COLO668 (cell line): ENCODE measurements around the gene ZFYVE28.
"Not testable (repeated sequence)": the region's sequence is repeated elsewhere in the genome, so short reads cannot be mapped to it uniquely, and the experiment has no call there.

ENCODE experiments used
- DNase-seq: peaks from one replicate; lab custom pipeline; 2025; ENCODE audit not compliant: unreplicated experiment; lab: John Stamatoyannopoulos, UW

Gene ZFYVE28

DNA sequence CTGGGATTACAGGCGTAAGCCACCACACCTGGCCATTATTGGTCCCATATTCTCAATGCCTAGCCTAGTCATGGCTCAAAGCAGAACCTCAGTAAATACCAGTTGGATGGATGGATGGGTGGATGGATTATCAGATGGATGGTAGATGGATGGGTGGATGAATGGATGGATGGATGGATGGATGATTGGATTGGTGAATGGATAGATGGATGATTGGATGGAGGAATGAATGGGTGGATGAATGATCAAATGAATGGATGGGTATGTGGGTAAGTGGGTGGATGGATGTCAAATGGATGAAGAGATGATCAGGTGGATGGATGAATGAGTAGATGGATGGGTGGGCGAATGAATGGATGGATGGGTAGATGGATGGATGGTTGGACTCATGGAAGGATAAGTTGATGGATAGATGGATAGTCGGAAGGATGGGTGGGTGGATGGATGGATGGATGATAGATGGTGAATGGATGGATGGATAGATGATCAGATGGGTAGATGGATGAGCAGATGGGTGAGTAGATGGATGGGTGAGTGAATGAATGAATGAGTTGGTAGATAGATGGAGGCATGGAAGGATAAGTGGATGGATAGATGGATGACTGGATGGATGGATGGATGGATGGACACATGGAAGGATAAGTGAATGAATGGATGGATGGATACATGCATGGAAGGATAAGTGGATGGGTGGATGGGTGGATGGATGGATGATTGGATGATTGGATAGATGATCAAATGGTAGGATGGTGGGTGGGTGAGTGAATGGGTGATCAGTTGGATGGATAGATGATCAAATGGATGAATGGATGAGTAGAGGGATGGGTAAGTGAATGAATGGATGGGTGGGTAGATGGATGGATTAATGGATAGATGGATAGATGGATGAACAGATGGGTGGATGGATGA is 28.5 kb upstream of the ZFYVE28 start:
- no peak for DNase-seq

DNA sequence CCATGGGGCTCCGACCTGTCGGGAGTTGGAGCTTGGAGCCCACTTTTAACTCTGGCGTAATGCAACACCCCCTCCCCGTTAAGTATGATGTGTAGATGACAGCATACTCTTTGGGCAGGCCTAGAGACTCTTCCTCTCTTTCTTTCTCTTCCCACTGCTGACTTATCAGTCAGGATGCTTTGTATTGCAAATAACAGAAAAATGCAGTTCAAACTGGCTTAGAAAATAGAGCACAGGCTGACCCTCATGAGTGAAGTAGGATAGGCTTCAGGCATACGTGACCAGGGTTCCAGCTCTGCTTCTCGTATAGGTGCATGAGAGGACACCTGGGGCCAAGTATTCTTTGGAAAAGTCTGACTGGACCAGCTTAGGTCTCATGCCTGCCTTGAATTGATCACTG is 27.1 kb upstream of the ZFYVE28 start:
- DNase-seq: no peak

- DNase-seq: no peak
These were observed 26.7 kb upstream of the ZFYVE28 start for GRCh38 chr4:2445130-2445529.

- no peak for DNase-seq
These were observed 25.7 kb upstream of the ZFYVE28 start for GRCh38 chr4:2443956-2444740.

GRCh38 chr4:2443061-2443730 is 24.8 kb upstream of the ZFYVE28 start:
- DNase-seq: no peak

DNA sequence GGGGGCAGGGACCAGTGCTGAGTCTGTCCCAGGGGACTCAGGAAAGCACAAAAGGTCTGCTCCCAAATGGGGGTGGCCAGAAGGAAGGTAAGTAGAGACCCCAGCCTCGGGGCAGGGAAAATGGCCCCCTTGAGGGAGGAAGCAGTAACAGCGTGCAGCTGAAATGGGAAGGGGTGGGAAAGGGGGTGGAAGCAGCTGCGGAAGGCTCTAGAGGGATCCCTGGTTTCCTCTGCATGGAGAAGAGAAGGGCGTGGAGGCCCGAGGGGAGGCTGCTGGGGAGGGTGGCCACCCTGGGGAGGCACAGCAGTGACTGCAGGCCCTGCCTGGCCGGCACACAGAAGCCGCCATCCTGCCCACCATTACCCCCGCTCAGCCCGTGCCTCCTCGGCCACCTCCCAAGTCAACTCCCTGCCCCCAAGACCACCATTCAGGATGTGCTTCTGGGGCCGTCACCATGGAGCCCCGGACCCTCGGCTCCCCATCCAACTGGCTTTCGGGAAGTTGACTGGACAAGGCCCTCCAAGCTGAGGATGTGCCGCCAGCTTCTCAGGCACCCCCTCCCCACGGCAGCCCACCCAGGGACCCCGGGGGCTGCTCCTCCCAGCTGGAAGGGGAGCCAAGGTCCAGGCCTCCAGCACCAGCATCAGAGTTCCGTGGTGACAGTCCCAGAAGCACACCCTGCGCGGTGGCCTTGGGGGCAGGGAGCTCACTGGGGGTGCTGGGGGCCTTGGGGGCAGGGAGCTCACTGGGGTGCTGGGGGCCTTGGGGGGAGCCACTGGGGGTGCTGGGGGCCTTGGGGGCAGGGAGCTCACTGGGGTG is 23.9 kb upstream of the ZFYVE28 start:
- no peak for DNase-seq

GRCh38 chr4:2441393-2442174 is 23.1 kb upstream of the ZFYVE28 start:
- DNase-seq: peak; percentile 74

- no peak for DNase-seq
These were observed 20.6 kb upstream of the ZFYVE28 start for GRCh38 chr4:2438822-2439718.

DNA sequence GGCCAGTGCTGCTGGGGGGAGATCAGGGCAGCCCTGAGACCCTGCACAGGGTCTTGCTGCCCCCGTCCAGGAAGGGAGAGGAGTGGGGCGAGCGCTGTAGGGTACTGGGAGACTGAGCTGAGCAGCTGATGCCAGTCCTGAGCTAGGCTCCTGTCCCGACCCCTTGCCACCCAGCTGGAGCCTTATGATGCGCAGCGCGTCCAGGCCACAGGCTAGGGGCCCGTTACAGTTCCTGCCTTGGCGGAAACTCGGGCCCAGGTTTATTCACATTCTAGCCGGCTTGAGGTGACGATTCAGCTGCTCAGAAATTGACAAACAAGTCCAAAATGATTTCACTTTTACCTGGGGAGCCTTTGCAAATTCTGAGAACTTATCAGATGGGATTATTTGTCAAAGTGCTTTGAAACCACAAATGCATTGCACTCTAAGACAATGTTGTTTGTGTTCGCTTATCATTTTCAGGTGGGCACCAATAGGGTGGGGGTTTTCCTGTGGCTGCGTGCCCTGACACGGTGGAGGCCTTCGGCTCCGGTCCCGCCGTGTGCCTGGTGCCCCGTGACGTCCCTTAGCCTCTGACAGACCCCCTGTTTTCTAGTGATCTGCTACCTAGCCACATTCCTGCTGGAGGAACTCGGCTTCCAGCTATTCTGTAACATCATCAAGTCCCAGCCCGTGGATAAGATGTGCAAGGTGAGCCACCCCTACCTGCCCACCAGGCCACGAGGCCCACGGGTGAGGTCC is 19.2 kb upstream of the ZFYVE28 start:
- no peak for DNase-seq

DNA sequence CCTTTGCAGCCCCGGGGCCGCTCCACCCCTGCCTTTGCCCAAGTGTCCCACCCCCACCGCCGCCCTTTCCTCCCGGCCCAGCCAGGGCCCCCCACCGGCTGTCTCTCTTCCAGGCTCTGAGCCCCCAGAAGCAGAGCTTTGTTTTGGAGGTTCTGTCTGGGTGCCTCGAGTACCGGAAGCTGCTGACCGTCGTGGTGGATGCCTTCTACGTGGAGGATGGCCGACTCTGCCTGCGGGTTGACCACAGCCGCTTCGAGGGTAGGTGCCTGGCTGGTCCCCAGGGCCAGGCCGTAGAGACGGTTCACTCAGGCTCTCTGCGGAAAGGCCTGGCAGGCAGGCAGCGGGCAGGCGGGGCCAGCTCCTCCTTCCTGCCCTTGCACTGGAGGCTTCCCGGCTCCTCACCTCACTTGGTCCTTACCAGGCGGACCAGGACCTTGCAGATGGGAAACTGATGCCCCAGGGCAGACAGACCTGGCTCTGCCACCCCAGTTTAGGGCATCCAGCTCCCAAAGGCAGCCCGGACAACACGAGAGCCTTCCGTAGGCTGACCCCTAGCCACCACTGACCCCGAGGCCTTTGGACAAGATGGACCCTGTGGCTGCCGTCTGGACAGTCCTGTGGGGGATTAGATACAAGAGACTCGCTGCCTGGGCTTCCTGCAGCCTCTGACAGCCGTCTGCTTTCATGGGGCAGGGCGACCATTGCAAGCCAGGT is 18.5 kb upstream of the ZFYVE28 start:
- DNase-seq: no peak

DNA sequence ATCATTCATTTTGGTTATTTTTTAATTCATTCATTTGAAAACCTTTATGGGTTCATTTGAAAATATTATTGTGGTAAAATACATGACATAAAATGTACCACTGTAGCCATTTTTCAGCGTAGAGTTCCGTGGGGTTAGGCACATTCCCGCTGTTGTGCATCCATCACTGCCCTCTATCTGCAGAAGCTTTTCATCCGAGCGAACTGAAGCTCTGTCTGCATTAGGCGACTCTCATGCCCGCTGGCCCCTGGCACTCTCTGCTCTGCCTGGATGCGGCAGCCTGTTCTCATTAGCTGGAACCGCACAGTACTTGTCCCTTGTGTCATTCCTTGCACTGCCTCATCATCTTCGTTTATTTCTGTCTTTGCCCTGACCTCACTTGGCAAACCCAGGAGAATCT is 17.9 kb upstream of the ZFYVE28 start:
- peak; percentile 27 for DNase-seq

- no peak for DNase-seq
These were observed 16.0 kb upstream of the ZFYVE28 start for GRCh38 chr4:2434420-2434819.

DNA sequence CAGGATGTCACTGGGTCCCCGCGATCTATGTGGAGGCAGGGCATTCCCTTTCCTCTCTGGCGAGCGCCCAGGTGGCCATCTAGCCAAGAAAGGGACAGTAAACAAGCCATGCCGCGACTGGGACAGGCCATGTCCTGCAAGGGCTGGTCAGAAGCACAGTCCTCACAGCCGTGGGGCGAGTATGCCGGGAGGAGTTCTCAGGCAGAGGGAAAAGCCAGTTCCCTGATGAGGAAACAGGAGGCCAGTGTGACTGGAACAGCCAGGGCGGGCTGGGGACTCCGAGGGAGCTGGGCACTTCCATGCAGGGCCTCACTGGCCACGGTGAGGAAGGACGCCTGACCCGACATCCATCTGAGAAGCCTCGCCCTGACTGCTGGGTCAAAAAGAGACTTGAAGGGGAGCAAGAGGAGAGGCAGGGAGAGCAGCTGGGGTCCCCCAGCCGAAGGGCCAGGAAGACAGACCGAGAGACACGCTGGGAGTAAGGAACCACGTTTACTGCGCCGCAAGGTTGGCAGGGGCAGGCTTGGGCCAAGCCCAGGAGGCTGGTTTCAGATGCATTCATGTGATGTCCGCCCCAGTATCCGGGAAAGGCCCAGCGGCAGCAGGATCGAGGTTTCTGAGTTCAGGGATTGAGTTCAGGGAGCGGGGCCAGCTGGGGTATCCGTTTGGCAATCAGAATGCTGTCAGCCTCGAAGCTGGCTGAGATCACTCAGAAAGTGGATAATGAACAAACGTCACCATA is 15.3 kb upstream of the ZFYVE28 start:
- no peak for DNase-seq

DNA sequence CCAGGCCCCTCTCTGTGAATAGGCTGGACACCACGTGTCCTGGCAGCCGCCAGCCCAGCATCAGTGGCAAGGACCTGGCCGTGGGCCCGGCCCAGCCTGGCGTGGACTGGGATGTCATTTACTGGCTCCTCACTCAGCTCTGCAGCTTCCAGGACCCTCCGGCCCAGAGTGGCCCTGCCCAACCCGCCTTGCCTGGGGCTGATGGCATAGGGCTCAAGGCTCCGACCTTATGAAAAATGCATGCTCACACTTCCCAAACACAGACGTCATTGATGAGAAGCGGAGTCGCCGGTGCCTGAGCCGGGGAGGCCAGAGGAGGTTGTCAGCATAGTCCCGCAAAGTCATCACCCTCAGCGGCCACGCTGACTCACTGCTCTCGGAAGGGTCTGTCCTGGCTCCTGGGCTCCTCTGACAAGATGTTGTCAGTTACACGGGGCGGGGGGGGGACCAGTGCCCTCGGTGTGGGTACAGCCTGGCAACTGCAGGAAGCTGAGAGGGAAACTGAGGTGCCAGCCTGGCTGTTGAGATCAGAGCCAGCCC is 14.6 kb upstream of the ZFYVE28 start:
- no peak for DNase-seq

DNA sequence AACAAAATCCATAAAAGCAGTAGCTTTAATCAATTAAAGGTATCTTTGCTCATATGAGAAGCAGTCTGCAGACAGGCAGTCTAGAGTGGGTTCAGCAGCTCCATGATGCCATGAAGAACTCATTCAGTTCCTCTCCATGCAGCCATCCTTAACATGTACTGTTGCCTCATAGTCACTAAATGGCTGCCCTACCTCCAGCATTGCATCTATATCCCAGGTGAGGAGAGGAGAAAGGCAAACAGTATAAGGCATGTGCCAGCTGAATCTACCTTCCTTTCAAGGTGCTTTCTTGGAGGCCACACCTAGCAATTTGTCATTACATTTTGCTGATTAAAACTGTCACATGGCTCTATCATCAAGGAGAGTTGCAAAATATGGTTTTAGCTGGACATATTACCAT is 13.6 kb upstream of the ZFYVE28 start:
- no peak for DNase-seq

DNA sequence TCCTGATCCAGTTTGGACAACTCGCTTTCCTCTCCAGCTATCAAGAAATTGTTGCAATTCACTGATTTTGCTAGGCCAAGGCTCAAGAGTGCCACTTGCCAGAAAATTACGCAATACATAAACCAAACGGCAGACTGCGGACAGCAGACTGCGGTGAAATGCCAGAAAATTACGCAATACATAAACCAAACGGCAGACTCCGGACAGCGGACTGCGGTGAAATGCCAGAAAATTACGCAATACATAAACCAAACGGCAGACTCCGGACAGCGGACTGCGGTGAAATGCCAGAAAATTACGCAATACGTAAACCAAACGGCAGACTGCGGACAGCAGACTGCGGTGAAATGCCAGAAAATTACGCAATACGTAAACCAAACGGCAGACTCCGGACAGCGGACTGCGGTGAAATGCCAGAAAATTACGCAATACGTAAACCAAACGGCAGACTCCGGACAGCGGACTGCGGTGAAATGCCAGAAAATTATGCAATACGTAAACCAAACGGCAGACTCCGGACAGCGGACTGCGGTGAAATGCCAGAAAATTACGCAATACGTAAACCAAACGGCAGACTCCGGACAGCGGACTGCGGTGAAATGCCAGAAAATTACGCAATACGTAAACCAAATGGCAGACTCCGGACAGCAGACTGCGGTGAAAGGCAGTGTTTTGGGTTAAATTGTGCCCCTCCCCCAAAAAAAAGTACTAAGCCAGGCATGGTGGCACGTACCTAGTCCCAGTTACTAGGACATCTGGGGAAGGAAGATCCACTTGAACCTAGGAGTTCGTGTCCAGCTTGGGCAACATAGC is 11.7 kb upstream of the ZFYVE28 start:
- not testable (repeated sequence) for DNase-seq
